Neural cell (in vitro differentiated cells): ENCODE measurements around the gene ZRANB3. TPM values are rescaled to one million over a fixed set of nuclear protein-coding genes. Genes with fewer than 3 reads are reported as not detected.
"Not testable (repeated sequence)": the region's sequence is repeated elsewhere in the genome, so short reads cannot be mapped to it uniquely, and the experiment has no call there.

Experiments
- H2AFZ ChIP-seq: fragments of 200-600, 300-800 bp; sonication (generic), shearing (Covaris generic); 2 replicates; pipeline ENCODE4 v1.6.0; 2014; ENCODE audit warnings: low read depth, mild to moderate bottlenecking, antibody characterized with exemption, low read length, moderate library complexity
- H3F3A ChIP-seq: fragments of 200-600 bp; shearing (Covaris generic); 2 replicates; pipeline ENCODE4 v1.6.1; 2016; ENCODE audit warnings: mild to moderate bottlenecking, moderate library complexity, mixed read lengths, antibody characterized with exemption, low read length; ENCODE audit not compliant: insufficient read depth, poor library complexity, severe bottlenecking
- H3K27ac ChIP-seq: fragments of 200-600, 300-800 bp; sonication (generic), shearing (Covaris generic); 2 replicates; pipeline ENCODE4 v1.5.1; 2014; ENCODE audit warnings: mild to moderate bottlenecking, low read length, moderate library complexity
- H3K27me3 ChIP-seq: fragments of 300-800, 200-600 bp; sonication (generic), shearing (Covaris generic); 2 replicates; pipeline ENCODE4 v1.6.0; 2014; ENCODE audit warnings: mild to moderate bottlenecking, low read depth, low read length, moderate library complexity; ENCODE audit not compliant: insufficient read depth
- H3K36me3 ChIP-seq: fragments of 300-800, 200-600 bp; sonication (generic), shearing (Covaris generic); 2 replicates; pipeline ENCODE4 v1.5.1; 2014; ENCODE audit warnings: mild to moderate bottlenecking, antibody characterized with exemption, low read length, moderate library complexity; ENCODE audit not compliant: insufficient read depth
- H3K4me2 ChIP-seq: fragments of 300-800, 200-600 bp; sonication (generic), shearing (Covaris generic); 2 replicates; pipeline ENCODE4 v1.6.0; 2014; ENCODE audit warnings: mild to moderate bottlenecking, low read length
- H3K4me3 ChIP-seq: fragments of 300-800, 200-600 bp; sonication (generic), shearing (Covaris generic); 2 replicates; pipeline ENCODE4 v1.5.1; 2014; ENCODE audit warnings: mild to moderate bottlenecking, low read length, moderate library complexity
- H3K79me2 ChIP-seq: fragments of 200-600 bp; shearing (Covaris generic); replicated peaks from 2 replicates; pipeline ENCODE4 v1.6.0; 2014; ENCODE audit warnings: mild to moderate bottlenecking, low read length, moderate library complexity; ENCODE audit not compliant: insufficient read depth
- H3K9ac ChIP-seq: fragments of 300-800, 200-600 bp; sonication (generic), shearing (Covaris generic); 2 replicates; pipeline ENCODE4 v1.6.1; 2016; ENCODE audit warnings: mild to moderate bottlenecking, low read length, mixed read lengths
- H3K9me2 ChIP-seq: fragments of 200-600 bp; shearing (Covaris generic); 2 replicates; pipeline ENCODE4 v1.6.1; 2016; ENCODE audit warnings: mild to moderate bottlenecking, low read length, mixed read lengths; ENCODE audit not compliant: insufficient read depth
- H3K9me3 ChIP-seq: fragments of 200-600, 300-800 bp; sonication (generic), shearing (Covaris generic); 2 replicates; pipeline ENCODE4 v1.6.1; 2016; ENCODE audit warnings: mild to moderate bottlenecking, mixed run types, low read length, moderate library complexity, mixed read lengths
- H4K20me1 ChIP-seq: fragments of 200-600 bp; shearing (Covaris generic); 2 replicates; pipeline ENCODE4 v1.6.1; 2016; ENCODE audit warnings: mild to moderate bottlenecking, mixed run types; ENCODE audit not compliant: insufficient read depth
- EP300 ChIP-seq: fragments of 450-650 bp; conservative IDR thresholded peaks from 2 replicates; pipeline ENCODE4 v1.6.1; 2014; ENCODE audit warnings: antibody characterized with exemption, mild to moderate bottlenecking, moderate library complexity; ENCODE audit not compliant: poor library complexity, severe bottlenecking
- EZH2 ChIP-seq: fragments of 200-600, 300-800 bp; shearing (Covaris generic), sonication (generic); IDR thresholded peaks from 2 replicates; pipeline ENCODE4 v1.6.1; 2014; ENCODE audit warnings: antibody characterized with exemption, low read length, borderline replicate concordance, mild to moderate bottlenecking; ENCODE audit not compliant: insufficient read depth, poor library complexity, severe bottlenecking
- MXI1 ChIP-seq: fragments of 450-650 bp; conservative IDR thresholded peaks from 2 replicates; pipeline ENCODE4 v1.6.1; 2014; ENCODE audit warnings: antibody characterized with exemption, mild to moderate bottlenecking; ENCODE audit not compliant: poor library complexity, severe bottlenecking
- POLR2AphosphoS5 ChIP-seq: IDR thresholded peaks from 2 replicates; pipeline ENCODE4 v1.6.1; 2012
- RAD21 ChIP-seq: fragments of 450-650 bp; conservative IDR thresholded peaks from 2 replicates; pipeline ENCODE4 v1.6.1; 2014; ENCODE audit warnings: antibody characterized with exemption, mild to moderate bottlenecking, moderate library complexity
- SMC3 ChIP-seq: fragments of 450-650 bp; conservative IDR thresholded peaks from 2 replicates; pipeline ENCODE4 v1.6.1; 2014; ENCODE audit warnings: antibody characterized with exemption, mild to moderate bottlenecking, moderate library complexity; ENCODE audit not compliant: poor library complexity
- TAF1 ChIP-seq: IDR thresholded peaks from 2 replicates; pipeline ENCODE4 v1.6.1; 2012; ENCODE audit warnings: low read depth
- polyA plus RNA-seq: library from polyadenylated mRNA; depleted of rRNA; stranded (reverse); fragments of >200 nt; gene quantifications from 2 replicates; pipeline ENCODE4 v1.2.3, GENCODE V29; 2014
- TF ChIP-seq, protein P1 (sequence below): fragments of 450-650 bp; IDR thresholded peaks from 2 replicates; pipeline ENCODE4 v1.5.1; 2014; ENCODE audit warnings: antibody characterized with exemption, mild to moderate bottlenecking, moderate library complexity; ENCODE audit not compliant: poor library complexity, severe bottlenecking
- TF ChIP-seq, protein P2 (sequence below): IDR thresholded peaks from 2 replicates; pipeline ENCODE4 v1.6.1; 2012; ENCODE audit warnings: borderline replicate concordance

Gene ZRANB3
- polyA plus RNA-seq, 1 donor from 2014 or later: 3.5 TPM

DNA sequence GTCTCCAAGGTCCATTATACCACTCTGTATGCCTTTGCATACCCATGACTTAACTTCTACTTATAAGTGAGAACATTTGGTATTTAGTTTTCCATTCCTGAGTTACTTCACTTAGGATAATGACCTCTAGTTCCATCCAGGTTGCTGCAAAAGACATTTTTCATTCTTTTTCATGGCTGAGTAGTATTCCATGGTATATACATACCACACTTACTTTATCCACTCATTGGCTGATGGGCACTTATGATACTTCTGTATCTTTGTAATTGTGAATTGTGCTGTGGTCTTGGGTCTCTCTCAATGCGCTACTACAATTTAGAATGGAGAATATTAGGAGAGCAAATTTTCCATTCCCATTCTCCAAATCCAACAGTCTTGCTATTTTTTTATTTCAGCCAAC is 76.4 kb downstream of the ZRANB3 start:
- Histone ChIP-seq H3K79me2 (no peaks in the 10 kb centered on the region), H3K4me3 (no peak overlapping the region), H4K20me1 (no peaks in the 10 kb centered on the region), H3K9me3 (no peaks in the 10 kb centered on the region), H3K9ac (no peak overlapping the region), H3K27me3 (no peaks in the 10 kb centered on the region), H2AFZ (no peak overlapping the region), H3K9me2 (no peaks in the 10 kb centered on the region), H3K27ac (no peak overlapping the region), H3K4me2 (no peak overlapping the region), H3F3A (no peaks in the 10 kb centered on the region), H3K36me3 (no peaks in the 10 kb centered on the region)
- TF ChIP-seq POLR2AphosphoS5 (no peak), EP300 (no peak), TAF1 (no peak), MXI1 (no peak), RAD21 (no peak), EZH2 (no peak), SMC3 (no peak)
- TF ChIP-seq, protein P1, sequence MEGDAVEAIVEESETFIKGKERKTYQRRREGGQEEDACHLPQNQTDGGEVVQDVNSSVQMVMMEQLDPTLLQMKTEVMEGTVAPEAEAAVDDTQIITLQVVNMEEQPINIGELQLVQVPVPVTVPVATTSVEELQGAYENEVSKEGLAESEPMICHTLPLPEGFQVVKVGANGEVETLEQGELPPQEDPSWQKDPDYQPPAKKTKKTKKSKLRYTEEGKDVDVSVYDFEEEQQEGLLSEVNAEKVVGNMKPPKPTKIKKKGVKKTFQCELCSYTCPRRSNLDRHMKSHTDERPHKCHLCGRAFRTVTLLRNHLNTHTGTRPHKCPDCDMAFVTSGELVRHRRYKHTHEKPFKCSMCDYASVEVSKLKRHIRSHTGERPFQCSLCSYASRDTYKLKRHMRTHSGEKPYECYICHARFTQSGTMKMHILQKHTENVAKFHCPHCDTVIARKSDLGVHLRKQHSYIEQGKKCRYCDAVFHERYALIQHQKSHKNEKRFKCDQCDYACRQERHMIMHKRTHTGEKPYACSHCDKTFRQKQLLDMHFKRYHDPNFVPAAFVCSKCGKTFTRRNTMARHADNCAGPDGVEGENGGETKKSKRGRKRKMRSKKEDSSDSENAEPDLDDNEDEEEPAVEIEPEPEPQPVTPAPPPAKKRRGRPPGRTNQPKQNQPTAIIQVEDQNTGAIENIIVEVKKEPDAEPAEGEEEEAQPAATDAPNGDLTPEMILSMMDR: no peak
- TF ChIP-seq, protein P2, sequence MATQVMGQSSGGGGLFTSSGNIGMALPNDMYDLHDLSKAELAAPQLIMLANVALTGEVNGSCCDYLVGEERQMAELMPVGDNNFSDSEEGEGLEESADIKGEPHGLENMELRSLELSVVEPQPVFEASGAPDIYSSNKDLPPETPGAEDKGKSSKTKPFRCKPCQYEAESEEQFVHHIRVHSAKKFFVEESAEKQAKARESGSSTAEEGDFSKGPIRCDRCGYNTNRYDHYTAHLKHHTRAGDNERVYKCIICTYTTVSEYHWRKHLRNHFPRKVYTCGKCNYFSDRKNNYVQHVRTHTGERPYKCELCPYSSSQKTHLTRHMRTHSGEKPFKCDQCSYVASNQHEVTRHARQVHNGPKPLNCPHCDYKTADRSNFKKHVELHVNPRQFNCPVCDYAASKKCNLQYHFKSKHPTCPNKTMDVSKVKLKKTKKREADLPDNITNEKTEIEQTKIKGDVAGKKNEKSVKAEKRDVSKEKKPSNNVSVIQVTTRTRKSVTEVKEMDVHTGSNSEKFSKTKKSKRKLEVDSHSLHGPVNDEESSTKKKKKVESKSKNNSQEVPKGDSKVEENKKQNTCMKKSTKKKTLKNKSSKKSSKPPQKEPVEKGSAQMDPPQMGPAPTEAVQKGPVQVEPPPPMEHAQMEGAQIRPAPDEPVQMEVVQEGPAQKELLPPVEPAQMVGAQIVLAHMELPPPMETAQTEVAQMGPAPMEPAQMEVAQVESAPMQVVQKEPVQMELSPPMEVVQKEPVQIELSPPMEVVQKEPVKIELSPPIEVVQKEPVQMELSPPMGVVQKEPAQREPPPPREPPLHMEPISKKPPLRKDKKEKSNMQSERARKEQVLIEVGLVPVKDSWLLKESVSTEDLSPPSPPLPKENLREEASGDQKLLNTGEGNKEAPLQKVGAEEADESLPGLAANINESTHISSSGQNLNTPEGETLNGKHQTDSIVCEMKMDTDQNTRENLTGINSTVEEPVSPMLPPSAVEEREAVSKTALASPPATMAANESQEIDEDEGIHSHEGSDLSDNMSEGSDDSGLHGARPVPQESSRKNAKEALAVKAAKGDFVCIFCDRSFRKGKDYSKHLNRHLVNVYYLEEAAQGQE: no peak

DNA sequence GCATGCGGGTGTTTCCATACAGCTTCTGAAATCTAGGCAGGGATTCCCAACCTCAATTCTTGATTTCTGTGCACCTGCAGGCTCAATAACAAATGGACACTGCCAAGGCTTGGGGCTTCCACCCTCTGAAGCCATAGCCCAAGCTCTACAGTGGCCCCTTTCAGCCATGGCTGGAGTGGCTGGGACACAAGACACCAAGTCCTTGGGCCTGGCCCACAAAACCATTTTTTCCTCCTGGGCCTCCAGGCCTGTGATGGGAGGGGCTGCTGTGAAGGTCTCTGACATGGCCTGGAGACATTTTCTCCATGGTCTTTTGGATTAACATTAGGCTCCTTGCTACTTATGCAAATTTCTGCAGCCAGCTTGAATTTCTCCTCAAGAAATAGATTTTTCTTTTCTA is 78.0 kb downstream of the ZRANB3 start:
- not testable (repeated sequence) for H3F3A ChIP-seq, H3K36me3 ChIP-seq, H3K9me3 ChIP-seq, H3K4me3 ChIP-seq, H3K27me3 ChIP-seq, H3K27ac ChIP-seq, H3K9ac ChIP-seq, H4K20me1 ChIP-seq, H3K4me2 ChIP-seq, H3K79me2 ChIP-seq, H3K9me2 ChIP-seq, H2AFZ ChIP-seq

DNA sequence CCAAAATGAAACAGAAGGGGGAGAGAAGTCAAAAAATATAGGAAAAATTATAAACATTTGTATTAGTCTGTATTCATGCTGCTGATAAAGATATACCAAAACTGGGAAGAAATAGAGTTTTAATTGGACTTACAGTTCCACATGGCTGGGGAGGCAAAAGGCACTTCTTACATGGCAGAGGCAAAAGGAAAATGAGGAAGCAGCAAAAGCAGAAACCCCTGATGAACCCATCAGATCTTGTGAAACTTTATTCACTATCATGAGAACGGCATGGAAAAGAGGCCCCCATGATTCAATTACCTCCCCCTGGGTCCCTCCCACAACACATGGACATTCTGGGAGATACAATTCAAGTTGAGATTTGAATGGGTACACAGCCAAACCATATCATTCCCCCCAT is 79.1 kb downstream of the ZRANB3 start:
- Histone ChIP-seq H3K36me3 (no peaks in the 10 kb centered on the region), H3K9me3 (no peaks in the 10 kb centered on the region), H4K20me1 (no peaks in the 10 kb centered on the region), H3K9me2 (no peaks in the 10 kb centered on the region), H3K4me2 (no peak overlapping the region), H2AFZ (no peak overlapping the region), H3K79me2 (no peaks in the 10 kb centered on the region), H3K4me3 (no peak overlapping the region), H3K27ac (no peak overlapping the region), H3K9ac (no peak overlapping the region), H3F3A (no peaks in the 10 kb centered on the region), H3K27me3 (no peaks in the 10 kb centered on the region)
- no peak for TF ChIP-seq POLR2AphosphoS5
- no peak for TF ChIP-seq EP300
- TF ChIP-seq SMC3: no peak
- no peak for TF ChIP-seq TAF1
- TF ChIP-seq, protein P1: no peak
- TF ChIP-seq MXI1: no peak
- TF ChIP-seq RAD21: no peak
- no peak for TF ChIP-seq EZH2
- TF ChIP-seq, protein P2: no peak
